RWPE1 (cell line): ENCODE measurements around the gene TNS1.

Source experiments
- CTCF ChIA-PET: fragments of 350-600 bp; sonication (Branson Sonifier 250); formaldehyde crosslinking; extraction: SDS; loops from one replicate; lab custom pipeline; 2021; lab: Yijun Ruan, JAX
- POLR2A ChIA-PET: fragments of 400-600 bp; formaldehyde crosslinking; extraction: SDS; loops from one replicate; lab custom pipeline; 2020; ENCODE audit warnings: antibody characterized with exemption; ENCODE audit not compliant: low non-redundant PET; lab: Yijun Ruan, JAX
- DNase-seq: peaks from one replicate; pipeline ENCODE4 v3.0.0; 2012; ENCODE audit warnings: low spot score
- H3K27ac ChIP-seq: fragments of 450-650 bp; 2 replicates; pipeline ENCODE4 v1.5.1; 2017
- CTCF ChIP-seq: fragments of 450-650 bp; conservative IDR thresholded peaks from 2 replicates; pipeline ENCODE4 v1.5.1; 2017; ENCODE audit warnings: low read depth, mild to moderate bottlenecking

Gene TNS1

GRCh38 chr2:217880287-217880889 is 122.4 kb downstream of the TNS1 start:
- ChIA-PET POLR2A (no interaction called here), CTCF (interaction anchor here (0.5 to 1.3 kb wide), 3 partner anchors 91 to 1834 kb away, joined by 3 to 5 read pairs (median 4); no protein-coding TSS in a partner anchor)
- TF ChIP-seq CTCF: no peak
- no peak for DNase-seq
- H3K27ac ChIP-seq: no peak overlapping the region

- POLR2A ChIA-PET: no interaction called here
- CTCF ChIA-PET: interaction anchor here (1.0 kb wide), 1 partner anchor 90 kb away, joined by 4 read pairs; no protein-coding TSS in a partner anchor
- DNase-seq: no peak
- no peak for TF ChIP-seq CTCF
- H3K27ac ChIP-seq: no peak overlapping the region
These were observed 123.7 kb downstream of the TNS1 start for GRCh38 chr2:217878915-217879590.

- POLR2A ChIA-PET: no interaction called here
These were observed 124.9 kb downstream of the TNS1 start for GRCh38 chr2:217877866-217878265.

GRCh38 chr2:217876253-217876570 is 126.6 kb downstream of the TNS1 start:
- TF ChIP-seq CTCF: no peak
- POLR2A ChIA-PET: no interaction called here
- H3K27ac ChIP-seq: no peak overlapping the region
- no peak for DNase-seq
- CTCF ChIA-PET: no interaction called here

More at GRCh38 chr2:217877866-217878265, 124.9 kb downstream of the TNS1 start:
- CTCF ChIA-PET: interaction anchor here (1.0 kb wide), 1 partner anchor 88 kb away, joined by 3 read pairs; no protein-coding TSS in a partner anchor
- DNase-seq: no peak
- TF ChIP-seq CTCF: no peak
- H3K27ac ChIP-seq: no peak overlapping the region

- DNase-seq: no peak
- TF ChIP-seq CTCF: no peak
- ChIA-PET CTCF (no interaction called here), POLR2A (no interaction called here)
- H3K27ac ChIP-seq: no peak overlapping the region
These were observed 127.1 kb downstream of the TNS1 start for GRCh38 chr2:217875556-217876252.

GRCh38 chr2:217875138-217875537 is 127.7 kb downstream of the TNS1 start:
- DNase-seq: no peak
- POLR2A ChIA-PET: no interaction called here
- H3K27ac ChIP-seq: no peak overlapping the region
- TF ChIP-seq CTCF: no peak
- CTCF ChIA-PET: no interaction called here
